Trophoblast cell (in vitro differentiated cells and primary cell): ENCODE measurements around the gene VAX1.

Experiments
- DNase-seq, 2 donors: peaks; one replicate each; pipeline ENCODE4 v3.0.0-alpha.2; 2016
- H2AFZ ChIP-seq: 2 replicates; pipeline ENCODE4 v1.6.1; 2013; ENCODE audit warnings: low read length, moderate library complexity, mild to moderate bottlenecking; ENCODE audit not compliant: insufficient read depth, poor library complexity
- H2AK5ac ChIP-seq: 2 replicates; pipeline ENCODE4 v1.6.1; 2013; ENCODE audit warnings: mild to moderate bottlenecking, low read length
- H2BK120ac ChIP-seq: 2 replicates; pipeline ENCODE4 v1.6.1; 2013; ENCODE audit warnings: low read length, mild to moderate bottlenecking, moderate library complexity; ENCODE audit not compliant: insufficient read depth, poor library complexity
- H2BK12ac ChIP-seq: 2 replicates; pipeline ENCODE4 v1.6.1; 2013; ENCODE audit warnings: mild to moderate bottlenecking, low read length, moderate library complexity
- H2BK5ac ChIP-seq: 2 replicates; pipeline ENCODE4 v1.6.1; 2013; ENCODE audit warnings: low read length, low read depth, moderate library complexity, mild to moderate bottlenecking; ENCODE audit not compliant: poor library complexity
- H3K14ac ChIP-seq: 2 replicates; pipeline ENCODE4 v1.6.1; 2013; ENCODE audit warnings: mild to moderate bottlenecking, low read length
- H3K18ac ChIP-seq: 2 replicates; pipeline ENCODE4 v1.6.1; 2013; ENCODE audit warnings: mild to moderate bottlenecking, low read length
- H3K23ac ChIP-seq: 2 replicates; pipeline ENCODE4 v1.6.1; 2013; ENCODE audit warnings: low read length
- H3K27ac ChIP-seq: 2 replicates; pipeline ENCODE4 v1.5.1; 2013; ENCODE audit warnings: low read depth, mild to moderate bottlenecking, inconsistent platforms, low read length, moderate library complexity
- H3K27me3 ChIP-seq: 2 replicates; pipeline ENCODE4 v1.6.1; 2013; ENCODE audit warnings: inconsistent platforms, mild to moderate bottlenecking, low read length, moderate library complexity; ENCODE audit not compliant: insufficient read depth
- H3K36me3 ChIP-seq, 2 experiments: 1 replicate in 1 of 2; 2 replicates in 1 of 2; pipeline ENCODE4 v1.6.1; 2013; ENCODE audit warnings: low read length in 2 of 2, mild to moderate bottlenecking in 2 of 2, moderate library complexity in 1 of 2; ENCODE audit not compliant: insufficient read depth in 2 of 2, control insufficient read depth in 1 of 2
- H3K4ac ChIP-seq: 2 replicates; pipeline ENCODE4 v1.6.1; 2013; ENCODE audit warnings: low read depth, mild to moderate bottlenecking, low read length, moderate library complexity
- H3K4me1 ChIP-seq, 2 experiments: 1 replicate in 1 of 2; 2 replicates in 1 of 2; pipeline ENCODE4 v1.6.1; 2013; ENCODE audit warnings: low read length in 2 of 2, mild to moderate bottlenecking in 2 of 2, moderate library complexity in 1 of 2; ENCODE audit not compliant: insufficient read depth in 2 of 2, control insufficient read depth in 1 of 2
- H3K4me2 ChIP-seq: 2 replicates; pipeline ENCODE4 v1.6.1; 2013; ENCODE audit warnings: inconsistent platforms, mild to moderate bottlenecking, low read length, moderate library complexity
- H3K4me3 ChIP-seq: 2 replicates; pipeline ENCODE4 v1.5.1; 2013; ENCODE audit warnings: mild to moderate bottlenecking, low read depth, low read length, inconsistent platforms
- H3K79me1 ChIP-seq: one replicate; pipeline ENCODE4 v1.6.1; 2013; ENCODE audit warnings: low read length
- H3K79me2 ChIP-seq: 2 replicates; pipeline ENCODE4 v1.6.1; 2013; ENCODE audit warnings: low read length, mild to moderate bottlenecking; ENCODE audit not compliant: control insufficient read depth, insufficient read depth, poor library complexity
- H3K9ac ChIP-seq: 2 replicates; pipeline ENCODE4 v1.6.1; 2013; ENCODE audit warnings: mild to moderate bottlenecking, low read length
- H3K9me3 ChIP-seq: 2 replicates; pipeline ENCODE4 v1.6.1; 2013; ENCODE audit warnings: low read depth, mild to moderate bottlenecking, control low read depth, inconsistent platforms, low read length; ENCODE audit not compliant: insufficient read depth
- H4K12ac ChIP-seq: 2 replicates; pipeline ENCODE4 v1.6.1; 2013; ENCODE audit warnings: low read depth, mild to moderate bottlenecking, low read length, moderate library complexity
- H4K8ac ChIP-seq: 2 replicates; pipeline ENCODE4 v1.6.1; 2013; ENCODE audit warnings: low read depth, mild to moderate bottlenecking, low read length, moderate library complexity
- H4K91ac ChIP-seq: one replicate; pipeline ENCODE4 v1.6.1; 2013; ENCODE audit warnings: low read depth, mild to moderate bottlenecking, low read length, moderate library complexity
- WGBS: extraction: QIAGEN DNeasy Blood & Tissue Kit; methylation state at CpG from one replicate; pipeline ENCODE4 v1.1.7; 2013; ENCODE audit warnings: missing lambda C conversion rate; ENCODE audit not compliant: insufficient read length, insufficient coverage; ENCODE audit errors: extremely low coverage; 5-methylcytosine and 5-hydroxymethylcytosine counted together

The VAX1 gene

GRCh38 chr10:117174439-117175214 lies 36.6 kb upstream of the VAX1 start:
- peak; percentile 84 to 95 for DNase-seq
- Histone ChIP-seq H3K79me1 (no peaks in the 10 kb centered on the region), H3K9me3 (peaks cover 3% of the 10 kb centered on the region), H3K4me2 (peak overlapping the region; percentile 72), H2BK5ac (no peak overlapping the region), H3K4ac (no peak overlapping the region), H3K14ac (no peak overlapping the region), H3K4me1 (peaks cover 7% of the 10 kb centered on the region in 2 experiments), H4K91ac (no peak overlapping the region), H3K23ac (no peak overlapping the region), H3K27ac (no peak overlapping the region), H3K36me3 (no peaks in the 10 kb centered on the region), H2AFZ (peak overlapping the region; percentile 7), H4K12ac (no peak overlapping the region), H3K9ac (no peak overlapping the region), H3K4me3 (peak overlapping the region; percentile 67), H2BK12ac (no peak overlapping the region), H3K18ac (no peak overlapping the region), H3K79me2 (no peaks in the 10 kb centered on the region), H2BK120ac (no peak overlapping the region), H3K27me3 (peaks cover 3% of the 10 kb centered on the region), H2AK5ac (no peak overlapping the region), H4K8ac (no peak overlapping the region)
- WGBS = no CpG with 5 or more reads among the region's 16 CpGs

GRCh38 chr10:117170244-117170643 lies 32.2 kb upstream of the VAX1 start:
- H2BK12ac ChIP-seq = no peak overlapping the region
- no peaks in the 10 kb centered on the region for H3K36me3 ChIP-seq
- H3K27ac ChIP-seq = no peak overlapping the region
- H3K79me1 ChIP-seq = no peaks in the 10 kb centered on the region
- no peak overlapping the region for H3K18ac ChIP-seq
- H3K79me2 ChIP-seq = no peaks in the 10 kb centered on the region
- H3K9me3 ChIP-seq = peaks cover 8% of the 10 kb centered on the region
- peaks cover 34% of the 10 kb centered on the region for H3K27me3 ChIP-seq
- no peak overlapping the region for H2BK5ac ChIP-seq
- H3K4me1 ChIP-seq = peaks cover 5 to 10% of the 10 kb centered on the region in 2 experiments
- H3K14ac ChIP-seq = no peak overlapping the region
- H2AFZ ChIP-seq = no peak overlapping the region
- H4K91ac ChIP-seq = no peak overlapping the region
- H3K9ac ChIP-seq = no peak overlapping the region
- peak in 1 of 2 donors; percentile 13 for DNase-seq
- H4K8ac ChIP-seq = no peak overlapping the region
- H3K23ac ChIP-seq = no peak overlapping the region
- H4K12ac ChIP-seq = no peak overlapping the region
- no peak overlapping the region for H3K4ac ChIP-seq
- no peak overlapping the region for H2AK5ac ChIP-seq
- no peak overlapping the region for H2BK120ac ChIP-seq
- H3K4me2 ChIP-seq = no peak overlapping the region
- WGBS = no CpG with 5 or more reads among the region's 6 CpGs
- H3K4me3 ChIP-seq = no peak overlapping the region

- H2BK120ac ChIP-seq = no peak overlapping the region
- H4K91ac ChIP-seq = no peak overlapping the region
- no peak overlapping the region for H2AFZ ChIP-seq
- no peak overlapping the region for H3K18ac ChIP-seq
- no peaks in the 10 kb centered on the region for H3K36me3 ChIP-seq
- no peak overlapping the region for H3K4ac ChIP-seq
- H3K79me2 ChIP-seq = no peaks in the 10 kb centered on the region
- H3K27ac ChIP-seq = no peak overlapping the region
- H3K79me1 ChIP-seq = no peaks in the 10 kb centered on the region
- no peak overlapping the region for H2AK5ac ChIP-seq
- no peak overlapping the region for H3K4me3 ChIP-seq
- no peak overlapping the region for H4K12ac ChIP-seq
- H3K9ac ChIP-seq = no peak overlapping the region
- H3K4me1 ChIP-seq = peaks cover 3 to 7% of the 10 kb centered on the region in 2 experiments
- H3K9me3 ChIP-seq = peaks cover 8% of the 10 kb centered on the region
- no peak overlapping the region for H3K14ac ChIP-seq
- no CpG with 5 or more reads among the region's 2 CpGs for WGBS
- DNase-seq = no peak
- H2BK5ac ChIP-seq = no peak overlapping the region
- H4K8ac ChIP-seq = no peak overlapping the region
- peaks cover 41% of the 10 kb centered on the region for H3K27me3 ChIP-seq
- no peak overlapping the region for H3K23ac ChIP-seq
- H2BK12ac ChIP-seq = no peak overlapping the region
- no peak overlapping the region for H3K4me2 ChIP-seq
These were observed 31.4 kb upstream of the VAX1 start for GRCh38 chr10:117169480-117169879.

GRCh38 chr10:117168729-117169128 lies 30.7 kb upstream of the VAX1 start:
- Histone ChIP-seq H2BK120ac (no peak overlapping the region), H2AK5ac (no peak overlapping the region), H3K79me2 (no peaks in the 10 kb centered on the region), H2BK5ac (no peak overlapping the region), H4K91ac (no peak overlapping the region), H3K79me1 (no peaks in the 10 kb centered on the region), H3K27me3 (peaks cover 49% of the 10 kb centered on the region), H3K27ac (no peak overlapping the region), H3K23ac (no peak overlapping the region), H4K8ac (no peak overlapping the region), H3K36me3 (no peaks in the 10 kb centered on the region), H3K9me3 (peaks cover 8% of the 10 kb centered on the region), H3K4me3 (no peak overlapping the region), H3K4me1 (peaks cover 3 to 7% of the 10 kb centered on the region in 2 experiments), H2BK12ac (no peak overlapping the region), H4K12ac (no peak overlapping the region), H3K4me2 (no peak overlapping the region), H3K4ac (no peak overlapping the region), H2AFZ (no peak overlapping the region), H3K18ac (no peak overlapping the region), H3K9ac (no peak overlapping the region), H3K14ac (no peak overlapping the region)
- DNase-seq = no peak
- no CpG with 5 or more reads among the region's 25 CpGs for WGBS
